Measurements from ENCODE around the gene IFTAP. TPM values are rescaled to one million over a fixed set of nuclear protein-coding genes. Genes with fewer than 3 reads are reported as not detected.

Gene IFTAP
- total and polyA plus RNA-seq, 11 donors: 30.9 to 89.0 (median 42.5) TPM

DNA sequence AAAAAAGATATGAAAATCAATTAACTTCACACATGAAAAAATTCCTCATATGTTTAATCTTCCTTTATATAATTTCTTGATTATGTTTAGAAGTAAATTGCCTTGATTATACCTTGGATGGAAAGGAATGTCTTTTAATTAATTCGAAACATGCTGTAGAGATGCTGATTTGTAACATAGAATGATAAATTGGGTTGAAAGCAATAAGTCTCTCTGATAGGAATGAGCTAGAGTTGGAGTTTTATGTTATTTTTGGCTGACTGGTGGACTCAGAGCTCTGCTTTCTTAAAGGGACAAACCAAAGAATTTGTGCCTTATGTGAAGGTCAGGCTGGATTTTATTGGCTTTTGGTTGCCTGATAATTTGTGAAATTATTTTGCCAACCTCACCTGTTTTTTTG, 98.4 kb downstream of the IFTAP start:
- no peak for TF ChIP-seq POLR2A (IDR thresholded peaks at IDR 0.05)
- TF ChIP-seq, protein P1, sequence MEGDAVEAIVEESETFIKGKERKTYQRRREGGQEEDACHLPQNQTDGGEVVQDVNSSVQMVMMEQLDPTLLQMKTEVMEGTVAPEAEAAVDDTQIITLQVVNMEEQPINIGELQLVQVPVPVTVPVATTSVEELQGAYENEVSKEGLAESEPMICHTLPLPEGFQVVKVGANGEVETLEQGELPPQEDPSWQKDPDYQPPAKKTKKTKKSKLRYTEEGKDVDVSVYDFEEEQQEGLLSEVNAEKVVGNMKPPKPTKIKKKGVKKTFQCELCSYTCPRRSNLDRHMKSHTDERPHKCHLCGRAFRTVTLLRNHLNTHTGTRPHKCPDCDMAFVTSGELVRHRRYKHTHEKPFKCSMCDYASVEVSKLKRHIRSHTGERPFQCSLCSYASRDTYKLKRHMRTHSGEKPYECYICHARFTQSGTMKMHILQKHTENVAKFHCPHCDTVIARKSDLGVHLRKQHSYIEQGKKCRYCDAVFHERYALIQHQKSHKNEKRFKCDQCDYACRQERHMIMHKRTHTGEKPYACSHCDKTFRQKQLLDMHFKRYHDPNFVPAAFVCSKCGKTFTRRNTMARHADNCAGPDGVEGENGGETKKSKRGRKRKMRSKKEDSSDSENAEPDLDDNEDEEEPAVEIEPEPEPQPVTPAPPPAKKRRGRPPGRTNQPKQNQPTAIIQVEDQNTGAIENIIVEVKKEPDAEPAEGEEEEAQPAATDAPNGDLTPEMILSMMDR (IDR thresholded peaks at IDR 0.05): no peak
- peaks cover 0 to 3% (median 0%) of the 10 kb centered on the region in 9 donors for H3K27me3 ChIP-seq
- H3K27ac ChIP-seq: no peak overlapping the region
- H3K36me3 ChIP-seq: no peaks in the 10 kb centered on the region
- intact Hi-C loops (cut with DNase I): no loop called here
- ATAC-seq: no peak
- 44 to 54% (median 50%) methylated on average over 1 of the region's 1 CpG for WGBS, 4 donors
- no peak for DNase-seq
- no peaks in the 10 kb centered on the region for H3K4me1 ChIP-seq
- no peak overlapping the region for H3K4me3 ChIP-seq
- H3K9me3 ChIP-seq: no peaks in the 10 kb centered on the region

DNA sequence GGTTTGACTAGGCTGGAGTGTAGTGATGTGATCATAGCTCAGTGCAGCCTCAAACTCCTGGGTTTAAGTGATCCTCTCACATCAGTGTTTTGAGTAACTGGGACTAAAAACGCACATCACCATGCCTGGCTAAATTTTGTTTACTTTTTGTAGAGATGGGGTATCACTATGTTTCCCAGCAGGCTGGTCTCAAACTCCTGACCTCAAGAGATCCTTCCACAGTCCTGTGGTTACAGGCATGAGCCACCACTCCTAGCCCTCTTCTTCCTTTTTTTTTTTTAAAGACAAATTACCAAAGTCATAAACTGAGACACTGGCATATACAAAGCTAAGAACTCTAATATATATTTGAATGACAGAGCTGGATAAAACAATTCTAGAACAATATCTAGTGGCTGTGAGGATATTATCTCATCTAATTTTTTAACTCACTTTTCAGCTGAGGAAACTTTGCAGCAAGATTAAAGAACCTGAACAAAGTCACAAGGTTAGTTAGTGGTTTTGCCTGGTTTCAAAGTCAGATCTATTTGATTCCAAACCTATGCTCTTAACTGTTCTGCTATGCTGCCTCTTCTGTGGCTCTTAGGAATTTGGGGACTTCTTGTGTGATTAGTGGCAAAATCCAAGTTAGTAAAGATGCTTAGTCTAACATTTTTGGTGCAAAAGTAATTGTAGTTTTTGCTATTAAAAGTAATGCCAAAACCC, 99.0 kb downstream of the IFTAP start:
- intact Hi-C loops (cut with DNase I): no loop called here

DNA sequence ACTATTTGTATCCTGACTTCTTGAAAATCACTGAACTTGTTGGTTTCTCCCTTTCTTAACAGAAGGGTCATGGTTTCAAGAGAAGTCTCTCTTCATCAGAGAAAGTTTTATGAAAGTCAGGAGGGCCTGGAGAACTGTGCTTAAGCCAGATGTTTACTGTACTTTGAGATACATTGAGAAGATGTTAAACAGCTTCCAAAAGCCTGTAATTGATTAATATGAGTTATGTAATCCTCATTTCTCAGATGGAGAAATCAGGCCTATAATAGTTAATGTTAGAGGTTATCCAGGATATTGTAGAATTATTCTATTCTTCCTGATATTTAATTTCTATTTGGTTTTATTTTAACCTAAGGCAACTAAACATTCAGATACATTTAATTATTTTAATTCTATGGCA, 100.8 kb downstream of the IFTAP start:
- intact Hi-C loops (cut with DNase I): no loop called here
- no peaks in the 10 kb centered on the region for H3K4me1 ChIP-seq
- H3K4me3 ChIP-seq: no peak overlapping the region
- no peaks in the 10 kb centered on the region for H3K9me3 ChIP-seq
- DNase-seq (no peak), ATAC-seq (no peak)
- H3K36me3 ChIP-seq: no peaks in the 10 kb centered on the region
- H3K27ac ChIP-seq: no peak overlapping the region
- peaks cover 0 to 3% (median 0%) of the 10 kb centered on the region in 9 donors for H3K27me3 ChIP-seq
- TF ChIP-seq POLR2A (IDR thresholded peaks at IDR 0.05): no peak
- TF ChIP-seq, protein P1 (IDR thresholded peaks at IDR 0.05): no peak

More for the DNA sequence above, 99.0 kb downstream of the IFTAP start:
- Histone ChIP-seq H3K9me3 (no peaks in the 10 kb centered on the region), H3K27ac (no peak overlapping the region), H3K4me3 (no peak overlapping the region), H3K27me3 (peaks cover 0 to 3% (median 0%) of the 10 kb centered on the region in 9 donors), H3K36me3 (no peaks in the 10 kb centered on the region), H3K4me1 (no peaks in the 10 kb centered on the region)
- WGBS, 4 donors: 47 to 63% (median 57%) methylated on average over 1 of the region's 1 CpG
- no peak for ATAC-seq
- TF ChIP-seq POLR2A (IDR thresholded peaks at IDR 0.05): no peak
- TF ChIP-seq, protein P1 (IDR thresholded peaks at IDR 0.05): no peak
- DNase-seq: no peak

DNA sequence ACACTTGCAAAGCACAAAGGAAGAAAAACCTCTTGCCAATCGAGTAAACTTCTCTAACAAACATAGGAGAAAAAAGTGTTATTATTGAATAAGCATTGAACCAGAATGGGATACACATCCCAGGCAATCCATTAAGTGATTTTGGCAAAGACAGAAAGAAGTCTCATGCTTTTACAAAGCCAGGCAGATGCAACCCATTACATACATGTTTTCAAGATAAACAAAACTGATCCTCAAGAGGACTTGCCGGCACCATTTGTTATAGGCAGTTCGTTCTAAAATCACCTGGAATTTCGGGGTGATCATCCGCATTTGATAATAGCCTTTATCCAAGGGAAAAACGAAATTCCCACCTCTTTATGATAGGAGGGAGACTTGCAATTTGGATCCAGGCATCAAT, 101.3 kb downstream of the IFTAP start:
- Histone ChIP-seq H3K9me3 (no peaks in the 10 kb centered on the region), H3K4me1 (no peaks in the 10 kb centered on the region), H3K36me3 (no peaks in the 10 kb centered on the region), H3K27me3 (peaks cover 0 to 3% (median 0%) of the 10 kb centered on the region in 9 donors), H3K27ac (no peak overlapping the region), H3K4me3 (no peak overlapping the region)
- ATAC-seq: no peak
- no peak for DNase-seq
- TF ChIP-seq POLR2A (IDR thresholded peaks at IDR 0.05): no peak
- TF ChIP-seq, protein P1 (IDR thresholded peaks at IDR 0.05): no peak
- intact Hi-C loops (cut with DNase I): no loop called here
- 62 to 76% (median 73%) methylated on average over 6 of the region's 6 CpGs for WGBS, 4 donors
